A172 (cell line): ENCODE results near the gene TAMALIN. TPM values are rescaled to one million over a fixed set of nuclear protein-coding genes. Genes with fewer than 3 reads are reported as not detected.

Experiments
- DNase-seq: peaks from one replicate; pipeline ENCODE4 v3.0.0-alpha.2; 2015; ENCODE audit warnings: low spot score
- total RNA-seq: library from RNA; depleted of rRNA; stranded (reverse); fragments of >200 nt; shearing (Covaris generic); gene quantifications from 2 replicates; pipeline ENCODE4 v1.2.3, GENCODE V29; 2014

TAMALIN gene
- total RNA-seq, 1 experiment from 2014 or later: 2.3 TPM

DNA sequence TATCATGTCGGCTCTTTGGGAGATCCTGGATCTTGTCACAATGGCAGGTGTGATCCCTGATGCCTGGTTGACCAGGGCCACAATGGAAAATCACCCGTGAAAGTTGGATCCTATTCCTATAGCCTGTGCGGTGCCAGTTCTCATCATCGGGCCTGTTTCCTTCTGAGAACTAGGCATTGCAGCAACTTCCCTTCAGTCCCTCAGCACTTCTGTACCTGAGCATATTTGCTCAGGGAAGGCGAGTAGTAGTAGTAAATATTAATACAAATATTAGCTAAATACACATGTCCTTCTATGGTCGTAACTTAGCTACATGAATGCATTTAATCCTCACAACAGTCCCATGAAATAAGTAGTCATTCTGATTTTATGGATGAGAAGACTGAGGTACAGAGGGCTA, 22.1 kb upstream of the TAMALIN start:
- DNase-seq: no peak

DNA sequence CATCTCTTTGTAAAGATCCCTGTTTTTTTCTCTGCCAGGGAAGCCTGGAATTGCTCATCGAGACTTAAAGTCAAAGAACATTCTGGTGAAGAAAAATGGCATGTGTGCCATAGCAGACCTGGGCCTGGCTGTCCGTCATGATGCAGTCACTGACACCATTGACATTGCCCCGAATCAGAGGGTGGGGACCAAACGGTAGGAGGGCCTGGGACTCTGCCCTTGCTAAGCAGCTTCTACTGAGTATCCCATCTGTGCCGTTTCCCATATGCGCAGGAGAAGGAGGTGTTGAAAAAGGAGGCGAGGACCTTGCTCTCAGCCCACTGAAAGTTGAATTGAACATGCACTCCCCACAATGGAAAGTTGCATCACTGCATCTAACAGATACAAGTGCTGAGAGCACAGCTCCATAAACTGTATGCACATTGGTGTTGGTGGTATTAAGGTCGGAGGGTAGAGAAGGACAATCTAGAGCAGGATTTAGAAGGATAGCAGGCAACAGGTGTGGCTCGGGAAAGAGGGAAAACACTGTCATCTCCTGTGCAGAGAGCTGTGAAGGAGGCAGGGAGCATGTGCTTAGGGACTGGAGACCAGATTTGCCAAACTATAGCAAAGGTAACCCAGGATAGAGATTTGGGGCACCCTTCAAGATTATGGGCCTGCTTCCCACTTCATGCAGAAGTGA, 21.5 kb upstream of the TAMALIN start:
- DNase-seq: no peak

- DNase-seq: no peak
These were observed 19.9 kb upstream of the TAMALIN start for GRCh38 chr12:51986834-51987233.

DNA sequence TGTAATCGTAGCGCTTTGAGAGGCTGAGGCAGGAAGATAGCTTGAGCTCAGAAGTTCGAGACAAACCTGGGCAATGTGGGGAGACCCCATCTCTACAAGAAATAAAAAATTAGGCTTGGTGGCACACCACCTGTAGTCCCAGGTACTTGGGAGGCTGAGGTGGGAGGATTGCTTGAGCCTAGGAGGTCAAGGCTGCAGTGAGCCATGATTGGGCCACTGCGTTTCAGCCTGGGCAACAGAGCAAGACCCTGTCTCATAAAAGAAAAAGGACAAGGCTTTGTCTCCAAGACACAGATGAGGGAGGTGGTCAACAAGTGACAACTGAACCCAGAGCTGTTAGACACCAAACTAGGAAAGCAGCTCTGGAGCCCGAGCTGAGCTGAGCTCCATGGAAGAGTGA, 14.5 kb upstream of the TAMALIN start:
- no peak for DNase-seq

- DNase-seq: no peak
These were observed 12.3 kb upstream of the TAMALIN start for GRCh38 chr12:51994539-51994820.

- no peak for DNase-seq
These were observed 11.8 kb upstream of the TAMALIN start for GRCh38 chr12:51994959-51995358.

DNA sequence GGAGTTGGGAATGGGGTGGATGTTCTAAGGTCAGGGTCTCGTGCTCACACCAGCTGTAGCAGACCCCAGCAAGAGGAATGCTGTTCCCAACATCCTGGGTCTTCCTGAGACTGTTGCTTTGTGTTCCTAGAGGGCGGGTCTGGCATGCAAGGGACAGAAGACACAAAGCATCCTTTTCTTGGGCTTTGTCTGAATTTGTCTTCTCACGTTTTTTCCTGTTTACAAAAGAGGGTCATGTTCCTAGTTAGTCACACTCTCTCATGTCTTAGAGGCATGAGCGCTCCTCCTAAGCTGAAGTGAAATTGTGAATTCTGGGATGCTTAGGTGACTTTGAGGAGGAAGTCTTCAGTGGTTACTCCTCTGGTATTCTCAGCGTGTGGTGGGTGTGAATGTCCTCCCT, 9.6 kb upstream of the TAMALIN start:
- no peak for DNase-seq

GRCh38 chr12:52003016-52003550, 3.7 kb upstream of the TAMALIN start:
- DNase-seq: no peak

DNA sequence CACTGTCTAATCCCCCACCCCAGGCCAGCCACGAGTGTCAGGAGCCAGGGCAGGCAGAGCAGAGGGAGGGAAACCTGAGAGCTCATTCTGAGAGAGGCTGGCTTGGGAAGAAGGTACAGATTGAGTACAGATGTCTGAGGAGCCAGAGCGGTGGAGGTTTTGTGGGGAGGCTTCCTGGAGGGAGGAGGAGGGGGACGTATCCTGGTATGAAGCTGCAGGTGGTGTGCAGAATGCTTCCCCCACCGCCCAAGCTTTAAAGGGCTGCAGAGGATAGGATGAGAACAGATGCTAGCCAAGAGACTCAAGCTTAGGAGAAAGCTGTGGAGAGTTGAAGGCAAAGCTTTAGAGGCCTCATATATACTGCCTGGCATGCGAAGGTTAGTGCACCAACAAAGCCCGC, 3.2 kb upstream of the TAMALIN start:
- DNase-seq: no peak

DNA sequence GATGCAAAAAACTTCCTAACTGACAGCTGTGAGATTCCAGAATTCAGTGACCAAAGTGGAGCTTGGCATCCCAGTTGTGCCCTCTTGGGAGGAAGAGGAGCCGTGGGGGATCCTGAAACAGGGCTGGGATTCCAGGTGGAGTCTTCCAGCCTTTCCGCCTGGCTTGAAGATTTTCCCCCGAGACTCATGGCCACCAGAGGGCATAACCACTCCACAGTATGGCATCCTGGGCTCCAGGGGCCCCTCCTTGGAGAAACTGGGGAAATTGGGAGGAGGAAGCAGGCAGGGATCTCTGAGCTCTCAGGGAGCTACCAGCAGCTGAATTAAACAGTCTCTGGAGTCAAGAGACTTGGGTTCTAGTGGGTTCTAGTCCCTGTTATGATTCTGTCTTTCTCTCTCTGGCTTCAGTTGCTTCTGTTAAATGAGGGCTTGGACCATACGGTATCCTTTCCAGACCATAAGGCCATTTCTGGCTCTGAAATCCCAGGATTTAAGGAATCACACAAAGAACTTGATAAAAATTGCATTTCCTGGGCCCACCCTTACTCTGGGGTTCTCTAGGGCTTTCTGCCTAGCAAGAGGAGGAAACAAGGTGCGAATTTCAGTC, 2.6 kb upstream of the TAMALIN start:
- DNase-seq: peak; percentile 58

- no peak for DNase-seq
These were observed 1.4 kb upstream of the TAMALIN start for GRCh38 chr12:52005218-52005902.

DNA sequence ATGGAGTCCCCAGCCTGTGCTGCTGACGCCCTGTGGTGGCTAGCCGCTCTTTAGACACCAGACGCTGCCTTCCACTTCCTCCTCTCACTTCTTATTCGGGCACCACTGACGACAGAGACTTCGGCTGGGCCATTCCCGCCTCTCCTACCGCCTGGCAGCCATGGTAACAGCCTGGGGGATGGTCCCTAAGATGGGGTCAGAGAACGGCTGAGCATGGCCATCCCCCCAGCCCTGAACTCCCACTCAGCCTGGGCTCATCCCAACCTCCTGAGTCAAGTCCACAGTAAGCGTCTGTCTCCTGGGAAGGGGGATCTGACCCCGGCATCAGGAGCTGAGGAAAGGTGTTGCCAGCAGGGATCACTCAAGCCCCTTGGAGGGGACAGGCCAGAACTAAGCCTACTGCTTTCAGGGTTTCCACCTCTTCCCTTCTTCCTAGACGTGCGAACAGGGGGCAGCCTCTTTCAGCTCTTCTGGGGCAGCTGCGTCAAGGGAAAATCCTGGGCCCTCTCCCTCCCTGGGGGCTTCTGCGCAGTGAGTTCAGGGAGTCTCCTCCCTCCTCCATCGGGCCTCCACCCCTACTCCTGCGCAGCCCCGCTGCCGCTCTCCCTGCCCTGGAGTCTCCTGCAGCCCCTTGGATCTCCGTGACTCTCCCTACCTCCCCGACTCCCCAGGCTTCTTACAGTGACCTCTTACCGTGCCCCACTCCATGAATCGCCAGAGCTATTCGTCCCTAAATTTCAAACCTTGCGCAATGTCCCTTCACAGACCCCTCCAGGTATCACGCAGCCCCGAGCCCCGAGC, 643 bp upstream of the TAMALIN start:
- DNase-seq: no peak

GRCh38 chr12:52007158-52007921, 594 bp downstream of the TAMALIN start:
- no peak for DNase-seq

- no peak for DNase-seq
These were observed 1.3 kb downstream of the TAMALIN start for GRCh38 chr12:52007982-52008510.

DNA sequence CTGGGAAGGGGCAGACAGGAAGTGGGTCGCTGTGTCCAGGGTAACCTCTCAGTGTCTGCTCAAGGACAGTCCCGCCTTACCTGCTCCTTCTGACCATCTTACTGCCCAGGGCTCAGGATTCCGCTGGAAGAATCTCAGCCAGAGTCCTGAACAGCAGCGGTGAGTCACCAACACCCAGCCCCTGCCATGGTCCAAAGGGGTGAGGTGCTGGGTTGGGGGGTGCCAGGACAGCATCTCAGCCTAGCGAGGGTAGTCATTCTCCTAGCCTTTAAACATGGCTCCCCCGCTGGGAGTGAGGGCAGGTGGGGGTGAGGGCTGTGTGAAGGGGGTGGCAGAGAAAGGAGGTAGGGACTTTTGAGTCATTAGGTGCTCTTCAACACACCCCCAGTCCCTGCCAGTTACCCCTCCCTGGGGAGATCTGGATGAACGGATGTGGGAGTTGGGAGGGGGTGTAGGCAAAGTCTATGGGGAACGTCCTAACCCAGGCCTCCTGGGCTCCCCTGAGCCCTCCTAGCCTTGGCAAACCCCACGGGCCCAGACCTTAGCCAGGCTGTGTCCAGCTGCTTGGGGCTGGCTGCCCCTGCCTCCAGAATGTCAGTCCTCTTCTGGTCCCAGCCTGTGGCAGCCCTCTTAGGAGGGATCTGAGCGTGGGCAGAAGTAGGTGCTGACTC, 2.5 kb downstream of the TAMALIN start:
- DNase-seq: no peak

GRCh38 chr12:52010152-52010622, 3.4 kb downstream of the TAMALIN start:
- peak; percentile 39 for DNase-seq

GRCh38 chr12:52010692-52011601, 4.2 kb downstream of the TAMALIN start:
- DNase-seq: no peak

GRCh38 chr12:52011602-52012214, 5.0 kb downstream of the TAMALIN start:
- DNase-seq: no peak
